Measurements from ENCODE around the gene DKK3.

- TF ChIP-seq POLR2A (IDR thresholded peaks at IDR 0.05) (no peak), EP300 (IDR thresholded peaks at IDR 0.05) (no peak)
Measured at GRCh38 chr11:11949482-11949881, 58.9 kb downstream of the DKK3 start.
